Heart left ventricle (tissue), 13 donors: ENCODE measurements around the gene GPR183.

Experiments used
- CTCF ChIP-seq, 12 donors: fragments of 200-600 bp; sonication (generic) in 4 of 12; IDR thresholded peaks; one replicate each; pipeline versions ENCODE4 v1.5.0 to v1.8.0; 2018 to 2022; ENCODE audit warnings: antibody characterized with exemption in 12 of 12, mild to moderate bottlenecking in 5 of 12
- POLR2A ChIP-seq, 2 donors: fragments of 450-650 bp; IDR thresholded peaks; one replicate each; pipeline ENCODE4 v1.6.1; 2017; ENCODE audit warnings: antibody characterized with exemption in 2 of 2, mild to moderate bottlenecking in 2 of 2, moderate library complexity in 2 of 2
- donor health status: ischemic (EF 13 %, LVEDD 7.1; RV severe dilation, severe dysfunction).
- donor health status: DM: no; HTN: yes; CAD: no.
- donor health status: DM: no; HTN: no; CAD: no.
- donor health status: ischemic (EF 25% LVEDD 6.9; RV normal size, moderate dysfunction).
- donor health status: ischemic (EF 25% LVEDD 5.7; RV mildly dilated, moderate dysfunction).
- donor health status: ischemic (EF 35%, LVEDD 5.7; RV mildly dilated, moderate dysfunction).
- donor health status: nonischemic (EF 11% LVEDD 7.7; RV severe dilation, severe dysfunction).
- donor health status: DM: yes; HTN: yes; CAD: no.
- donor health status: PGD.
- donor health status: ischemic (EF 29% LVEDD 5.4; RV normal size, mild dysfunction).
- donor health status: nonischemic (EF 23%, LVEDD 6.1; RV moderate dilation, normal function).

- TF ChIP-seq CTCF (IDR thresholded peaks at IDR 0.05): no peak
- TF ChIP-seq POLR2A (IDR thresholded peaks at IDR 0.05): no peak
Measured at GRCh38 chr13:99354371-99354951, 47.3 kb upstream of the GPR183 start.
